Tibial nerve (tissue), 4 donors: ENCODE data around the gene RHBDL1. TPM values are rescaled to one million over a fixed set of nuclear protein-coding genes. Genes with fewer than 3 reads are reported as not detected.
A peak's percentile ranks its signal among the peaks of the same experiment; 100 is the strongest.

Experiments
- DNase-seq, 2 donors: peaks; one replicate each; pipeline ENCODE4 v3.0.0-alpha.2; 2019; ENCODE audit warnings: low spot score in 2 of 2
- H3K27ac ChIP-seq, 4 donors: fragments of 200-600 bp; sonication (generic) in 3 of 4; one replicate each; pipeline ENCODE4 v1.5.1; 2017 to 2019; ENCODE audit warnings: mild to moderate bottlenecking in 1 of 4
- H3K27me3 ChIP-seq, 2 donors: fragments of 200-600 bp; sonication (generic) in 1 of 2; one replicate each; pipeline versions ENCODE4 v1.5.1 to v1.6.0; 2017 to 2019
- H3K36me3 ChIP-seq, 3 donors: fragments of 200-600 bp; sonication (generic); one replicate each; pipeline ENCODE4 v1.5.1; 2018 to 2019
- H3K4me1 ChIP-seq, 4 donors: fragments of 200-600 bp; sonication (generic) in 3 of 4; one replicate each; pipeline ENCODE4 v1.5.1; 2017 to 2019
- H3K4me3 ChIP-seq, 4 donors: fragments of 200-600 bp; sonication (generic) in 3 of 4; one replicate each; pipeline ENCODE4 v1.5.1; 2017 to 2019; ENCODE audit warnings: mild to moderate bottlenecking in 1 of 4, moderate library complexity in 1 of 4
- H3K9me3 ChIP-seq, 4 donors: fragments of 200-600 bp; sonication (generic) in 3 of 4; one replicate each; pipeline ENCODE4 v1.5.1; 2017 to 2019
- EP300 ChIP-seq, 2 donors: sonication (generic); formaldehyde crosslinking; IDR thresholded peaks; one replicate each; pipeline ENCODE4 v1.6.1; 2017; ENCODE audit warnings: antibody characterized with exemption in 2 of 2, mild to moderate bottlenecking in 1 of 2
- POLR2A ChIP-seq, 2 donors: fragments of 450-650 bp; IDR thresholded peaks; one replicate each; pipeline ENCODE4 v1.6.1; 2017; ENCODE audit warnings: antibody characterized with exemption in 2 of 2, mild to moderate bottlenecking in 2 of 2, moderate library complexity in 2 of 2
- WGBS, 2 donors: methylation state at CpG; one replicate each; pipeline ENCODE4 v1.1.5; 2018; 5-methylcytosine and 5-hydroxymethylcytosine counted together
- total RNA-seq, 4 donors: library from RNA; depleted of rRNA; stranded (reverse); fragments of >200 nt; gene quantifications; one replicate each; pipeline ENCODE4 v1.1.0, GENCODE V29; 2016
- TF ChIP-seq, protein P1 (sequence below), 5 experiments: fragments of 200-600 bp in 3 of 5; fragments of 450-650 bp in 2 of 5; sonication (generic) in 3 of 5; IDR thresholded peaks; one replicate each; pipeline ENCODE4 v1.5.1; 2016 to 2019; ENCODE audit warnings: antibody characterized with exemption in 5 of 5, mild to moderate bottlenecking in 3 of 5, moderate library complexity in 2 of 5

RHBDL1 gene
- total RNA-seq, 4 donors from 2014 or later: 0.90 to 3.5 (median 1.9) TPM

- TF ChIP-seq POLR2A (IDR thresholded peaks at IDR 0.05): no peak
- no peak for TF ChIP-seq EP300 (IDR thresholded peaks at IDR 0.05)
- TF ChIP-seq, protein P1, sequence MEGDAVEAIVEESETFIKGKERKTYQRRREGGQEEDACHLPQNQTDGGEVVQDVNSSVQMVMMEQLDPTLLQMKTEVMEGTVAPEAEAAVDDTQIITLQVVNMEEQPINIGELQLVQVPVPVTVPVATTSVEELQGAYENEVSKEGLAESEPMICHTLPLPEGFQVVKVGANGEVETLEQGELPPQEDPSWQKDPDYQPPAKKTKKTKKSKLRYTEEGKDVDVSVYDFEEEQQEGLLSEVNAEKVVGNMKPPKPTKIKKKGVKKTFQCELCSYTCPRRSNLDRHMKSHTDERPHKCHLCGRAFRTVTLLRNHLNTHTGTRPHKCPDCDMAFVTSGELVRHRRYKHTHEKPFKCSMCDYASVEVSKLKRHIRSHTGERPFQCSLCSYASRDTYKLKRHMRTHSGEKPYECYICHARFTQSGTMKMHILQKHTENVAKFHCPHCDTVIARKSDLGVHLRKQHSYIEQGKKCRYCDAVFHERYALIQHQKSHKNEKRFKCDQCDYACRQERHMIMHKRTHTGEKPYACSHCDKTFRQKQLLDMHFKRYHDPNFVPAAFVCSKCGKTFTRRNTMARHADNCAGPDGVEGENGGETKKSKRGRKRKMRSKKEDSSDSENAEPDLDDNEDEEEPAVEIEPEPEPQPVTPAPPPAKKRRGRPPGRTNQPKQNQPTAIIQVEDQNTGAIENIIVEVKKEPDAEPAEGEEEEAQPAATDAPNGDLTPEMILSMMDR (IDR thresholded peaks at IDR 0.05): no peak
Measured at GRCh38 chr16:638034-638543, 37.4 kb upstream of the RHBDL1 start.

DNA sequence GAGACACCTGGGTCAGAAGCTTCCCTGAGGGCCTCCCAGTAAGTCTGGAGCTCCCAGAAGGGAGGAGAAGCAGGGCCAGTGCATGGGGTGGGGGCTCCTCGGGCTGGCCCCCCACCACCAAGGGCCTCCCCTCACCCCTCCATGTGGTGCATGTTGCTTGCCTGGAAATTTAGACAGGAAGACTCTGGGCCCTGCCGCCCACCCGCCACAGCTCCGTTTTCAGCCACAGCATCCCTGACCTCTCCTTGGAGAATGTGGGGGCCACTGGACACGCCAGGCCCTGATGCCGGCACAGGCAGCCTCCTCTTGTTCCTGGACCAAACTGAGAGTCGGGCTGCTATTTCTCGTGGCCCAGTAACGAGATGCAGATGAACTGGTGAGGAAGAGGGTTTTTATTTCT lies 36.6 kb upstream of the RHBDL1 start:
- no peak for DNase-seq
- Histone ChIP-seq H3K36me3 (peaks cover 0 to 9% (median 0%) of the 10 kb centered on the region in 3 donors), H3K4me1 (peaks cover 0 to 51% (median 29%) of the 10 kb centered on the region in 4 donors), H3K27me3 (no peaks in the 10 kb centered on the region), H3K4me3 (no peak overlapping the region), H3K9me3 (no peaks in the 10 kb centered on the region), H3K27ac (peak overlapping the region in 1 of 4 donors; percentile 92)
- 62 to 66% methylated on average over 8 to 9 of the region's 9 CpGs for WGBS, 2 donors
- TF ChIP-seq, protein P1 (IDR thresholded peaks at IDR 0.05): no peak
- TF ChIP-seq POLR2A (IDR thresholded peaks at IDR 0.05): no peak
- no peak for TF ChIP-seq EP300 (IDR thresholded peaks at IDR 0.05)

More at GRCh38 chr16:638034-638543, 37.4 kb upstream of the RHBDL1 start:
- Histone ChIP-seq H3K36me3 (peaks cover 0 to 17% (median 4%) of the 10 kb centered on the region in 3 donors), H3K27ac (peak overlapping the region; percentile 62 to 98 (median 85)), H3K27me3 (no peaks in the 10 kb centered on the region), H3K4me3 (no peak overlapping the region), H3K9me3 (no peaks in the 10 kb centered on the region), H3K4me1 (peaks cover 0 to 46% (median 27%) of the 10 kb centered on the region in 4 donors)
- 76 to 83% methylated on average over 10 to 14 of the region's 15 CpGs for WGBS, 2 donors
- no peak for DNase-seq

GRCh38 chr16:640614-641013 lies 34.9 kb upstream of the RHBDL1 start:
- H3K9me3 ChIP-seq: no peaks in the 10 kb centered on the region
- peak overlapping the region in 1 of 4 donors; percentile 71 for H3K4me3 ChIP-seq
- peaks cover 0 to 46% (median 21%) of the 10 kb centered on the region in 4 donors for H3K4me1 ChIP-seq
- no peaks in the 10 kb centered on the region for H3K36me3 ChIP-seq
- WGBS, 2 donors: 87 to 96% methylated on average over 2 to 4 of the region's 5 CpGs
- no peaks in the 10 kb centered on the region for H3K27me3 ChIP-seq
- H3K27ac ChIP-seq: peak overlapping the region in 2 of 4 donors; percentile 85 to 86
- no peak for DNase-seq
- TF ChIP-seq, protein P1 (IDR thresholded peaks at IDR 0.05): no peak
- TF ChIP-seq POLR2A (IDR thresholded peaks at IDR 0.05) (no peak), EP300 (IDR thresholded peaks at IDR 0.05) (no peak)

GRCh38 chr16:641326-642188 lies 33.9 kb upstream of the RHBDL1 start, which contains the start of gene MCRIP2:
TSS of gene MCRIP2 (plus strand) at chr16:641828. CDS start at chr16:641992, 164 bp downstream.
- H3K27me3 ChIP-seq: no peaks in the 10 kb centered on the region
- H3K9me3 ChIP-seq: no peaks in the 10 kb centered on the region
- H3K36me3 ChIP-seq: peaks cover 0 to 2% (median 0%) of the 10 kb centered on the region in 3 donors
- H3K4me1 ChIP-seq: peaks cover 0 to 52% (median 25%) of the 10 kb centered on the region in 4 donors
- DNase-seq: peak; percentile 59 to 70
- WGBS, 2 donors: 1 to 2% methylated on average over 8 to 37 of the region's 81 CpGs
- TF ChIP-seq EP300 (IDR thresholded peaks at IDR 0.05): peak in 1 of 2 donors; percentile 41
- peak in 1 of 2 donors; percentile 36 for TF ChIP-seq POLR2A (IDR thresholded peaks at IDR 0.05)
- TF ChIP-seq, protein P1 (IDR thresholded peaks at IDR 0.05): peak in 1 of 5 experiments; percentile 4
- H3K4me3 ChIP-seq: peak within 1 kb of the TSS; percentile 58 to 91 (median 80)
- peak within 1 kb of the TSS; percentile 77 to 87 (median 86) for H3K27ac ChIP-seq
